HG02588 (cell line): ENCODE measurements around the gene CLEC9A.

Experiments
- ATAC-seq: cut with Tn5 transposase; IDR thresholded peaks from one replicate; pipeline ENCODE4 v1.9.1; 2021; ENCODE audit warnings: mild to moderate bottlenecking, moderate library complexity; ENCODE audit not compliant: unreplicated experiment

Gene CLEC9A

GRCh38 chr12:10065241-10065640 is 34.8 kb downstream of the CLEC9A start:
- no peak for ATAC-seq

- ATAC-seq = no peak
These were observed 36.8 kb downstream of the CLEC9A start for GRCh38 chr12:10067264-10067663.

GRCh38 chr12:10067942-10068341 is 37.5 kb downstream of the CLEC9A start:
- no peak for ATAC-seq

GRCh38 chr12:10068644-10069043 is 38.2 kb downstream of the CLEC9A start:
- ATAC-seq = no peak

GRCh38 chr12:10069099-10069498 is 38.6 kb downstream of the CLEC9A start:
- ATAC-seq = no peak

GRCh38 chr12:10069976-10070375 is 39.5 kb downstream of the CLEC9A start:
- ATAC-seq = no peak

- ATAC-seq = no peak
These were observed 39.9 kb downstream of the CLEC9A start for GRCh38 chr12:10070380-10070779.

GRCh38 chr12:10072131-10072530 is 41.6 kb downstream of the CLEC9A start:
- no peak for ATAC-seq

GRCh38 chr12:10073261-10073660 is 42.8 kb downstream of the CLEC9A start:
- ATAC-seq = no peak

- no peak for ATAC-seq
These were observed 45.0 kb downstream of the CLEC9A start for GRCh38 chr12:10075451-10075850.

GRCh38 chr12:10082117-10082874 is 51.8 kb downstream of the CLEC9A start:
- ATAC-seq = no peak

GRCh38 chr12:10084733-10085132 is 54.3 kb downstream of the CLEC9A start:
- ATAC-seq = no peak

- ATAC-seq = no peak
These were observed 55.9 kb downstream of the CLEC9A start for GRCh38 chr12:10086387-10086786.

- ATAC-seq = no peak
These were observed 57.5 kb downstream of the CLEC9A start for GRCh38 chr12:10088031-10088430.

- ATAC-seq = no peak
These were observed 58.7 kb downstream of the CLEC9A start for GRCh38 chr12:10088955-10089900.

- no peak for ATAC-seq
These were observed 64.3 kb downstream of the CLEC9A start for GRCh38 chr12:10094646-10095395.

GRCh38 chr12:10095971-10096370 is 65.5 kb downstream of the CLEC9A start:
- ATAC-seq = no peak

- ATAC-seq = no peak
These were observed 67.0 kb downstream of the CLEC9A start for GRCh38 chr12:10097521-10097920.

- no peak for ATAC-seq
These were observed 68.3 kb downstream of the CLEC9A start, which contains the start of gene CLEC1A for GRCh38 chr12:10098791-10099190. Gene CLEC1A, minus strand, starts transcription at chr12:10098985. Its CDS starts 63 bp downstream, at chr12:10098922.

GRCh38 chr12:10101042-10101579 is 70.6 kb downstream of the CLEC9A start:
- no peak for ATAC-seq
